GM12892 (cell line): ENCODE data around the gene CIPC.

Source experiments
- POLR2AphosphoS5 ChIP-seq: IDR thresholded peaks from 2 replicates; pipeline ENCODE4 v1.6.1; 2011; ENCODE audit warnings: low read depth, low read length, control low read depth
- TAF1 ChIP-seq: IDR thresholded peaks from 2 replicates; pipeline ENCODE4 v1.6.1; 2011; ENCODE audit warnings: low read depth, mild to moderate bottlenecking, control low read depth, low read length, borderline replicate concordance

DNA sequence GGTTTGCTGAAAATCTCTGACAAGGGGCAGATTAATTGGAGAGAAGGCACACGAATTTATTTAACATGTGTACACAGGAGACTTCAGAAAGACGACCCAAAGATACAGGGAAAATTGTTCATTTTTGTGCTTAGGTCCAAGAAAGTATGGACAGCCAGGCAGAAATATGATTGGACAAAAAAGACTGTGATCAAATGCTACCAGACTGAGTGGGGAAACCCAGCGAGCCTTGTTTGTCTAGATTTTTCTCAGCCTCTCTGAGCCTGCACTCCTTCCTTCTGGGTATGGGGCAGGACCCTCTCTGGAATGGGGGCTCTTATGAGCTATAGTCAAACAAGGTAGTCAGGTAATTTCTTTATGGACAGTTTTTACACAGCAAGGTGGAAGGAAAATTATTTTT is 10.4 kb upstream of the CIPC start:
- TF ChIP-seq TAF1 (no peak), POLR2AphosphoS5 (no peak)
